ENCODE data around the gene CAVIN4. TPM values are rescaled to one million over a fixed set of nuclear protein-coding genes. Genes with fewer than 3 reads are reported as not detected.

CAVIN4 gene
- total RNA-seq, 6 donors from 2014 or later = 0.44 to 2.4 (median 0.80) TPM

GRCh38 chr9:100555471-100555870, 22.4 kb upstream of the CAVIN4 start:
- no peaks in the 10 kb centered on the region for H3K27me3 ChIP-seq
- DNase-seq (no peak), ATAC-seq (ENCODE audit: low FRiP score in 2 of 2) (no peak)
- H3K27ac ChIP-seq = no peak overlapping the region
- H3K4me3 ChIP-seq = no peak overlapping the region
- no peaks in the 10 kb centered on the region for H3K9me3 ChIP-seq
- WGBS, 2 donors = 97 to 100% methylated on average over 1 of the region's 1 CpG
- H3K36me3 ChIP-seq = no peaks in the 10 kb centered on the region
- H3K4me1 ChIP-seq = no peaks in the 10 kb centered on the region
- no peak for TF ChIP-seq POLR2A (IDR thresholded peaks at IDR 0.05)
- TF ChIP-seq EP300 (IDR thresholded peaks at IDR 0.05) = no peak
- TF ChIP-seq CTCF (IDR thresholded peaks at IDR 0.05) = no peak
- TF ChIP-seq POLR2AphosphoS5 (IDR thresholded peaks at IDR 0.05) = no peak

- WGBS, 2 donors = 91 to 94% methylated on average over 3 of the region's 3 CpGs
- no peaks in the 10 kb centered on the region for H3K36me3 ChIP-seq
- no peaks in the 10 kb centered on the region for H3K4me1 ChIP-seq
- ATAC-seq (ENCODE audit: low FRiP score in 2 of 2) (no peak), DNase-seq (no peak)
- H3K27me3 ChIP-seq = no peaks in the 10 kb centered on the region
- no peak overlapping the region for H3K4me3 ChIP-seq
- H3K27ac ChIP-seq = no peak overlapping the region
- no peaks in the 10 kb centered on the region for H3K9me3 ChIP-seq
- no peak for TF ChIP-seq POLR2AphosphoS5 (IDR thresholded peaks at IDR 0.05)
- TF ChIP-seq POLR2A (IDR thresholded peaks at IDR 0.05) = no peak
- TF ChIP-seq CTCF (IDR thresholded peaks at IDR 0.05) = no peak
- TF ChIP-seq EP300 (IDR thresholded peaks at IDR 0.05) = no peak
These were observed 20.8 kb upstream of the CAVIN4 start for GRCh38 chr9:100557053-100557452.

GRCh38 chr9:100561256-100561655, 16.6 kb upstream of the CAVIN4 start:
- TF ChIP-seq POLR2A (IDR thresholded peaks at IDR 0.05) (no peak), POLR2AphosphoS5 (IDR thresholded peaks at IDR 0.05) (no peak), CTCF (IDR thresholded peaks at IDR 0.05) (no peak), EP300 (IDR thresholded peaks at IDR 0.05) (no peak)
- Histone ChIP-seq H3K9me3 (no peaks in the 10 kb centered on the region), H3K36me3 (no peaks in the 10 kb centered on the region), H3K4me3 (no peak overlapping the region), H3K27me3 (no peaks in the 10 kb centered on the region), H3K27ac (no peak overlapping the region), H3K4me1 (no peaks in the 10 kb centered on the region)
- DNase-seq (no peak), ATAC-seq (ENCODE audit: low FRiP score in 2 of 2) (no peak)
- 82 to 88% methylated on average over 3 of the region's 3 CpGs for WGBS, 2 donors

GRCh38 chr9:100567856-100568255, 10.0 kb upstream of the CAVIN4 start:
- no peaks in the 10 kb centered on the region for H3K36me3 ChIP-seq
- H3K27me3 ChIP-seq = no peaks in the 10 kb centered on the region
- H3K4me1 ChIP-seq = no peaks in the 10 kb centered on the region
- H3K27ac ChIP-seq = no peak overlapping the region
- no peak for ATAC-seq (ENCODE audit: low FRiP score in 2 of 2)
- no peak overlapping the region for H3K4me3 ChIP-seq
- DNase-seq = no peak
- TF ChIP-seq POLR2A (IDR thresholded peaks at IDR 0.05) (no peak), EP300 (IDR thresholded peaks at IDR 0.05) (no peak), CTCF (IDR thresholded peaks at IDR 0.05) (no peak)
- WGBS, 2 donors = 77 to 88% methylated on average over 3 of the region's 3 CpGs
- H3K9me3 ChIP-seq = no peaks in the 10 kb centered on the region

GRCh38 chr9:100573655-100574260, 4.1 kb upstream of the CAVIN4 start:
- TF ChIP-seq CTCF (IDR thresholded peaks at IDR 0.05) (no peak), EP300 (IDR thresholded peaks at IDR 0.05) (no peak)
- H3K4me1 ChIP-seq = no peaks in the 10 kb centered on the region
- 93 to 94% methylated on average over 3 of the region's 3 CpGs for WGBS, 2 donors
- DNase-seq (no peak), ATAC-seq (ENCODE audit: low FRiP score in 2 of 2) (no peak)
- no peak overlapping the region for H3K4me3 ChIP-seq
- no peaks in the 10 kb centered on the region for H3K36me3 ChIP-seq
- H3K27ac ChIP-seq = no peak overlapping the region
- H3K9me3 ChIP-seq = no peaks in the 10 kb centered on the region
- H3K27me3 ChIP-seq = no peaks in the 10 kb centered on the region
